ENCODE measurements around the gene TPSAB1.
"Not testable (repeated sequence)": the region's sequence is repeated elsewhere in the genome, so short reads cannot be mapped to it uniquely, and the experiment has no call there.

Gene TPSAB1
- 0 reads per million in 9 experiments for total RNA-seq

DNA sequence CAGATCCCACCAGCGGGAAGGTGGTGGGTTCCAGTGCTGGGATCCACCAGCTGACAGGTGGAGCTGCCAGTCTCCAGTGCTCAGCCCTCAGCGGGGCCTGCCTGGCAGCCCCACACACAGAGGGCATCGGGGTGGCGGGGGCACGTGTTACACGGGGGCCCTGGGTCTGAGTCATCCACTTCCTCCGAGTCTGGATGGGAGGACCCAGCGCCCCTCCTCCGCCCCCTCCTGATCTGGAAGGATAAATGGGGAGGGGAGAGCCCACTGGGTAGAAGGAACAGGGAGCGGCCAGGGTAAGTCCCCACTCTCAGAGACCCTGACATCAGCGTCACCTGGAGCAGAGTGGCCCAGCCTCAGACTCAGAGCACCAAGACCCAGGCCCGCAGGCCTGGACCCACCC is at the start of gene TPSAB1:
Gene TPSAB1, plus strand, starts transcription at position 270 of the 400 bp plus-strand sequence. CDS start 234 bp downstream, outside the sequence.
- ATAC-seq (replicated peaks); H3K4me3 Mint-ChIP-seq; H3K27ac Mint-ChIP-seq; H3K4me1 Mint-ChIP-seq (ENCODE audit: low read depth in 2 of 2); H3K36me3 Mint-ChIP-seq (ENCODE audit: insufficient read depth); DNase-seq; H3K9me3 Mint-ChIP-seq: not testable (repeated sequence)
- H3K27me3 Mint-ChIP-seq = peaks cover 4 to 14% of the 10 kb centered on the region in 2 donors

DNA sequence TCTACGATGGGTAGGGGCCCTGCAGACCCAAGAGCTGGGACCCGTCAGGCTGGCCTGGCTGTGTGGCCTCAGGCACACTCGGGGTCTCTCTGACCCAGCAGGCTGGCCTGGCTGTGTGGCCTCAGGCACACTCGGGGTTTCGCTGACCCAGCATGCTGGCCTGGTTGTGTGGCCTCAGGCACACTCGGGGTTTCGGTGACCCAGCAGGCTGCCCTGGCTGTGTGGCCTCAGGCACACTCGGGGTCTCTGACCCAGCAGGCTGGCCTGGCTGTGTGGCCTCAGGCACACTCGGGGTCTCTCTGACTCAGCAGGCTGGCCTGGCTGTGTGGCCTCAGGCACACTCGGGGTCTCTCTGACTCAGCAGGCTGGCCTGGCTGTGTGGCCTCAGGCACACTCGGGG is 49.7 kb upstream of the TPSAB1 start:
- H3K4me3 Mint-ChIP-seq; ATAC-seq (replicated peaks); H3K27ac Mint-ChIP-seq; DNase-seq; H3K9me3 Mint-ChIP-seq; H3K36me3 Mint-ChIP-seq (ENCODE audit: insufficient read depth); H3K4me1 Mint-ChIP-seq (ENCODE audit: low read depth in 2 of 2): not testable (repeated sequence)
- peaks cover 11 to 28% of the 10 kb centered on the region in 2 donors for H3K27me3 Mint-ChIP-seq

DNA sequence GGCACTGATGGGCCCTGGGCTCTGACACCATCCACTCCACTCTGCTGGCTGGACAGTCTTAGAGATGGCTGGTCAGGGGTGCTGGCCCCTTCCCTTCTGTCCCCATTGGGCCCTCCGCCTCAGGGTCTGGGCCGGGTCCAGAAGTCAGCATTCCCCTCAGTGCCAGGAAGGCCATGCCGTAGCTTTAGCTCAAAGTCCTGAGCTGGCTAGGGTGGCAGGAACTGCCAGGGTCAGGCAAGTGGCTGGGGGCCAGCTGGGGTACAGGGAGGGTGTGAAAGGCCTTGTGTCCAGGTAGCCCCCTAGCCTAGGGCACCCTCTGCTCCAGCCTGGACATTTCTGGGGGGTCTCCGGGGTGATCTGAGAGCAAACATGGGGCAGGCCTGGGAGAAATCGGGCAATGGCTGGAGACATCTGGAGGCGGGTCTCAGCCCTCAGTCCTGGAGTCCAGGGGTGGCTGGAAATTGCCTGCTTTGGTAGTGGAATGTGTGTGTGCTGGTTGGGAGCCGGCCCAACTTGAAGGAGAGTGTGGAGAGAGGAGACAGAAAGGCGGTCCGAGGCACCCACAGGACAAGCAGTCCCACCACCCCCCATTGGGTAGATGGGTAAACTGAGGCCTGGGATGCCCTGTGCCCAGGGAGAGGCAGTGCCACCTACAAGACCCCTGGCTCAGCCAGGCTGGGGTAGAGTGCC is 48.0 kb upstream of the TPSAB1 start:
- H3K9me3 Mint-ChIP-seq = no peaks in the 10 kb centered on the region
- no peaks in the 10 kb centered on the region for H3K4me1 Mint-ChIP-seq (ENCODE audit: low read depth in 2 of 2)
- H3K27me3 Mint-ChIP-seq = peaks cover 11 to 25% of the 10 kb centered on the region in 2 donors
- H3K36me3 Mint-ChIP-seq (ENCODE audit: insufficient read depth) = peaks cover 8% of the 10 kb centered on the region
- H3K27ac Mint-ChIP-seq = no peak overlapping the region
- H3K4me3 Mint-ChIP-seq = no peak overlapping the region
- no peak for DNase-seq
- ATAC-seq (replicated peaks) = no peak

DNA sequence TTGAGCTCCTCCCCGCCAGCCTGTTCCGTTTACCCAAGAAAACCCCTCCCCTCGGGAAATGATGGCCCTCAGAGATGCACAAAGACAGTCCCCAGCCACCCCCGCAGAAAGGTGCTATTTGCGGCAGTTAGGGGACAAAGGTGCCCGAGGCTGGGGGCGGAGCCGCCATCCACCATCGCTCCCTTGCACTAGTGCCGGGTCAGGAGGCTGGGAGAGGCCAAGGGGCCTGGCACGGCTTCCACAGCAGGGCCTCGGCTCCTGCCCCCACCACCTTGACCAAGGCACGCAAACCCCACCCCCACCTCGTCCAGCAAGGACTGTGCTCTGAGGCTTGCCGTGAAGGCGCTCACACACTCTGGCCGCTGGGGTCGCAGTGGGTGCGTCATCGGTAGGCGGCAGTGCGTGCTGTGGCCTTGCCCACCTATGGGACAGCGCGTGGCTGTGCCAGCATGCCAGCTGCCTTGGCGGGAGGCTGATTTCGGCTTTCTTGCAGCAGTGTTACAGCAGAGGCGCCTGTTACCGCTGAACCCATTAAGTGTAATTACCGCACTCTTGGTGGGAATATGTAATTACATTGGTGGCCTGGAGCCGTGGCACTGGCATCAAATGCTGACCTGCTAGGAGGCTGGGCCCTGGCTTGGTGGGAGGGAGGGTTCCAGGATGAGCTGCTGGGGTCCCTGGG is 47.2 kb upstream of the TPSAB1 start:
- H3K4me3 Mint-ChIP-seq = no peak overlapping the region

DNA sequence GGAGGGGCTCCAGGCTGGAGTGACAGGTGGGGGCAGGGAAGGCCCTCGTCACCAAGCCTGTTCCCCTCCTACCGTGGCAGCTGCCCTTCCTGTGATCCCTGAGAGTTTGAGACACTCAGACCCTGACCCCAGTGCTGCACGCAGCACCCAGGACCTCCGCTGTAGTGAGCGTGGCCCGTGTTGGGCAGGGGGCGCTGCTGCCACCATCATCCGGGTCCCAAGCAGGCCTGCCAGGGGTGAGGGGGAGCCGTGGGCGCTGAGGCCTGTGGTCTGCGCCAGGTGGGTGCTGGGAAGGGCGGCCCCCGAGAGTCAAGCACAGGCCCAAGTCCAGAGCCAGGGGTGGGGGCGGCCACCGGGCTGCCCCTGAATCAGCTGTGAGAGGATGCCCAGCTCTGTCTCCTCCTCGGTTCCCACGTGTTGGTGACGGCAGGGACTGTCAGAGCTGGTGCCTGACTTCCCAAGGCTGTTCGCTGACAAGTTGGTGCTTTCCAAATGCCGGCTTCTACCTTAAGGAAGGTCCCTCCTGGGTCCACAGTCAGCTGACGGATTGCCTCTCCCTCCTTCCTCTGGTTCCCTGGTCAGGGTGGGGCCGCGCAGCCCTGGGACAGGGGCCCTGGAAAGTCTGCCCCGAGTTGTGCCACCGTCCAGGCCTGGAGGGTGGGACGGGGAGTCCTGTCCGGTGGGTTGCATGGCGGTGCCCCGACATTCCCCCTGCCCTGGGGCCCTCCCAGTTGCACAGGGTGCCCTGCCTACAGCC is 46.5 kb upstream of the TPSAB1 start:
- H3K4me1 Mint-ChIP-seq (ENCODE audit: low read depth in 2 of 2) = no peaks in the 10 kb centered on the region
- DNase-seq = no peak
- H3K27ac Mint-ChIP-seq = no peak overlapping the region
- H3K4me3 Mint-ChIP-seq = no peak overlapping the region
- H3K36me3 Mint-ChIP-seq (ENCODE audit: insufficient read depth) = peaks cover 1% of the 10 kb centered on the region
- ATAC-seq (replicated peaks) = no peak
- no peaks in the 10 kb centered on the region for H3K9me3 Mint-ChIP-seq
- peaks cover 9 to 14% of the 10 kb centered on the region in 2 donors for H3K27me3 Mint-ChIP-seq

More for the DNA sequence above, 47.2 kb upstream of the TPSAB1 start:
- Mint-ChIP-seq H3K27ac (no peak overlapping the region), H3K9me3 (no peaks in the 10 kb centered on the region), H3K27me3 (peaks cover 11 to 18% of the 10 kb centered on the region in 2 donors), H3K36me3 (ENCODE audit: insufficient read depth) (peaks cover 6% of the 10 kb centered on the region), H3K4me1 (ENCODE audit: low read depth in 2 of 2) (no peaks in the 10 kb centered on the region)
- no peak for DNase-seq
- no peak for ATAC-seq (replicated peaks)

DNA sequence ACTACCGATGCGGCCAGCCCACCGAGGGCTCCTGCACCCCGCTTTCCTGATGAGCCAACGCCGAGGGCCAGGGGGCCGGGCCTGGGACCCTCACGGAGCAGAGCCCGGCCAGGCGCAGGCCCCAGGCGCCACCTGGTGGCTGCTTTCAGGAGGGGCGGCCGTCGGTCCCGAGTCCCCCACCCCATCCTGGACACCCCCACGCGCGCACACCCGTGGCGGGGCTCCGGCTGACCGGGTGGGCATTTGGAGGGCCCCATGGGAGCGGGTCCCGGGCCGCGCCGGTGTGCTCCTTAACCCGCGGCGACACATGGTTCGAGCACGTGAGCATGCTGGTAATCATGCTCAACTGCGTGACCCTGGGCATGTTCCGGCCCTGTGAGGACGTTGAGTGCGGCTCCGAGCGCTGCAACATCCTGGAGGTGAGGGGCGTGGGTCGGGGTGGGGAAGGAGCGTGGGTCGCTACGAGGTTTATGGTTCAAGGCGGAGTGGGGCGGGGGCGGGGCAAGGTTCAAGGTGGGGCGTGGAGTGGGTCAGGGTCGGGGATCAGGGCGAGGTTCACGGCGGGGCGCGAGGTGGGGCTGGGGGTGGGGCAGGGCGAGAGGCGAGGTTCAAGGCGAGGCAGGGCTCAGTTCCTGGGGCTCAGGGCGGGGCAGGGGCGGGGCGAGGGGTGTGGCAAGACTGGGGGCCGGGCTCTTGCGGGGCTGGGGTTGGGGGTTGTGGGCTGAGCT is 45.7 kb upstream of the TPSAB1 start:
- peaks cover 6 to 9% of the 10 kb centered on the region in 2 donors for H3K27me3 Mint-ChIP-seq
- no peaks in the 10 kb centered on the region for H3K36me3 Mint-ChIP-seq (ENCODE audit: insufficient read depth)
- H3K9me3 Mint-ChIP-seq = no peaks in the 10 kb centered on the region
- H3K4me3 Mint-ChIP-seq = no peak overlapping the region
- no peak overlapping the region for H3K27ac Mint-ChIP-seq
- ATAC-seq (replicated peaks) (no peak), DNase-seq (no peak)
- H3K4me1 Mint-ChIP-seq (ENCODE audit: low read depth in 2 of 2) = peaks cover 0 to 2% of the 10 kb centered on the region in 2 donors

DNA sequence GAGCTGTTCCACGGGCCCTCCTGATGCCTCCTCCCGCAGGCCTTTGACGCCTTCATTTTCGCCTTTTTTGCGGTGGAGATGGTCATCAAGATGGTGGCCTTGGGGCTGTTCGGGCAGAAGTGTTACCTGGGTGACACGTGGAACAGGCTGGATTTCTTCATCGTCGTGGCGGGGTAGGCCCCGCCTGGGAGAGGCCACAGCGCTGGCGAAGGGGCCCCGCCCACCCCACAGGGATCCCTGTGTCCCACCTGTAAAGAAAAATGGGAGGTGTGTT is 45.2 kb upstream of the TPSAB1 start:
- DNase-seq = no peak
- Mint-ChIP-seq H3K27me3 (peaks cover 6 to 9% of the 10 kb centered on the region in 2 donors), H3K27ac (no peak overlapping the region), H3K4me3 (no peak overlapping the region), H3K36me3 (ENCODE audit: insufficient read depth) (no peaks in the 10 kb centered on the region), H3K4me1 (ENCODE audit: low read depth in 2 of 2) (peaks cover 0 to 3% of the 10 kb centered on the region in 2 donors), H3K9me3 (no peaks in the 10 kb centered on the region)
- no peak for ATAC-seq (replicated peaks)

DNA sequence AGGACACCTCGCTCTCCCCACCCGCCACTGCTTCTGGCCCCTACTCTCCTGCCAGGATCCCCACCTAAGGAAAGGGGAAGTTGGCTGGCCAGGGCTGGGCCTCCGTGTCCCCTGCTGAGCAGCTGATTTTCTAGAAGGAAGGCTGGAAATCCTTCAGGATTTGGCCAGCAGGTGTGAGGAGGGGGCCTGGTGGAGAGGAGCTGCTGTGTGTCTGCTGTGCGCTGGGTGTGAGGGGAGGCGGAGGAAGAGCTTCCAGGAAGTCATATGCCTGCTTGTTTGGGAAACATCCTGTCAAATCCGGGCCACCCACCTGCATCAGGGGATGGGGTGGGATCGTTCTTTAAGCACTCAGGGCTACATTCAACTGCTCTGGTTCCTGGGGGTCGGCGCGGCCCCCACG is 44.0 kb upstream of the TPSAB1 start:
- Mint-ChIP-seq H3K4me3 (no peak overlapping the region), H3K4me1 (ENCODE audit: low read depth in 2 of 2) (peaks cover 0 to 3% of the 10 kb centered on the region in 2 donors), H3K9me3 (no peaks in the 10 kb centered on the region), H3K27ac (no peak overlapping the region), H3K36me3 (ENCODE audit: insufficient read depth) (no peaks in the 10 kb centered on the region), H3K27me3 (peaks cover 6 to 9% of the 10 kb centered on the region in 2 donors)
- no peak for ATAC-seq (replicated peaks)
- no peak for DNase-seq

DNA sequence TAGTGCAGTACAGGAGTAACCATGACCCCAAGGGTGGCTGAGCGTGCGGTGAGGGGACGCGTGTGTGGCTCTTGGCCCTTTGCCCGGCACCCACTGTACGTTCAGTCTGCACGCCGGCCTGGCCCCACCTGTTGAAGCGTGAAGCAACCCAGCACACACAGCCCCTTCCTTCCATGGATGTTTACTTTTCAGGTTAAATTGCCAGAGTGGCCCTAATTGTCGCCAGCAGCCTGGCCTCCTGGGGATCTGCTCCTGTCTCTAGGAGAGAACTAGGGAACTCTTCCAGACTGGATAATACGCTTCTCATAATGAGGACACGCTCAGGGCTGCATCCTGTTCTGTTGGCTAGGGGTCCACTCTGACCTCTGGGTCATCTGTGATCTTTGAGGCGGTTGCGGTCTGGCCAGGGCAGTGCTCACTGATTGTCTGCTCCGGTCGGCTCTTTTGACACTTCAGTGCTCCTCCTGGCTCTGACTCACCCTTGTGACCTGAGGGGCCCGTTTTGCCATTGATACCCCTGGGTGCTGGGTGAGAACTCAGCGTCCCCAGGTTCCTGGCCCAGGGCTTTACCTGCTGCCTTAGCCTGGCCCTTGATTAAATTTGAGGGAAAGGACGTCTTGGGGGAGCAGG is 43.2 kb upstream of the TPSAB1 start:
- no peak overlapping the region for H3K4me3 Mint-ChIP-seq
- peaks cover 6 to 7% of the 10 kb centered on the region in 2 donors for H3K27me3 Mint-ChIP-seq
- H3K27ac Mint-ChIP-seq = no peak overlapping the region
- H3K4me1 Mint-ChIP-seq (ENCODE audit: low read depth in 2 of 2) = peaks cover 0 to 3% of the 10 kb centered on the region in 2 donors
- no peaks in the 10 kb centered on the region for H3K9me3 Mint-ChIP-seq
- ATAC-seq (replicated peaks) (no peak), DNase-seq (no peak)
- no peaks in the 10 kb centered on the region for H3K36me3 Mint-ChIP-seq (ENCODE audit: insufficient read depth)

DNA sequence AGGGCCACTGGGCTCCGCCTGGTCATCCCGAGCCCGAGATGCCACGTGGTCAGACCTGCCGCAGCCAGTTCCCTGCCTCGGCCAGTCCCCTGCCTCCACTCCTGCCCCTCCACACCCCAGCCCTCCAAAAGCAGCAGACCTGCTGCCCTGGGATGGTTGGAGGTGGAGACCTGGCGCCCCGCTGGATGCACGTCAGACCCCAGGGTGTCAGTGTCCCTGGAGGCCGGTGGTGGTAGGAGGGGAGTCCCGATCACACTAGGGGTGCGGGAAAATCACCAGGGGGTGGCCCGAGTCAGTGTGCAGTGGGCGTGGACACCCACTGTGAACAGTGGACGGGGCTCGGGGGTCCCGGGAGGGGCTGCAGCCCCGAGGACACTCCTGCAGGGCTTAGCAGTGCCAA is 42.3 kb upstream of the TPSAB1 start:
- peaks cover 0 to 3% of the 10 kb centered on the region in 2 donors for H3K4me1 Mint-ChIP-seq (ENCODE audit: low read depth in 2 of 2)
- ATAC-seq (replicated peaks) (no peak), DNase-seq (no peak)
- H3K9me3 Mint-ChIP-seq = no peaks in the 10 kb centered on the region
- no peaks in the 10 kb centered on the region for H3K27me3 Mint-ChIP-seq
- H3K36me3 Mint-ChIP-seq (ENCODE audit: insufficient read depth) = no peaks in the 10 kb centered on the region
- H3K4me3 Mint-ChIP-seq = no peak overlapping the region
- no peak overlapping the region for H3K27ac Mint-ChIP-seq

DNA sequence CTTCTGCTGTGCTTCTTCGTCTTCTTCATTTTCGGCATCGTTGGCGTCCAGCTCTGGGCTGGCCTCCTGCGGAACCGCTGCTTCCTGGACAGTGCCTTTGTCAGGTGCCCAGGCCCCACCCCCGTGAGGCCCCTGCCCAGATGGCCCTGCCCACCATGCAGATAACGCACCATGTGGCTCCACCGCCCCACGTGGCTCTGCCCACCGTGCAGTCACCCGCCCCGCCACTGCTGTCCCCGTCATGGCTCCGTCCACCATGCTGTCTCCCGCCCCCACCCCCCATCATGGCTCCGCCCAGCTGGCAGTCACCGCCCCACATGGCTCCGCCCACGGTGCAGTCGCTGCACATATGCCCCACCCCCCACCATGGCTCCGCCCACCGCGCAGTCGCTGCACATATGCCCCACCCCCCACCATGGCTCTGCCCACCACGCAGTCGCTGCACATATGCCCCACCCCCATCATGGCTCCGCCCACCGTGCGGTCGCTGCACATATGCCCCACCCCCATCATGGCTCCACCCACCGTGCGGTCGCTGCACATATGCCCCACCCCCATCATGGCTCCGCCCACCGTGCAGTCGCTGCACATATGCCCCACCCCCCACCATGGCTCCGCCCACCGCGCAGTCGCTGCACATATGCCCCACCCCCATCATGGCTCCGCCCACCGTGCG is 41.7 kb upstream of the TPSAB1 start:
- not testable (repeated sequence) for ATAC-seq (replicated peaks); DNase-seq; H3K4me1 Mint-ChIP-seq (ENCODE audit: low read depth in 2 of 2); H3K4me3 Mint-ChIP-seq; H3K36me3 Mint-ChIP-seq (ENCODE audit: insufficient read depth); H3K27ac Mint-ChIP-seq; H3K9me3 Mint-ChIP-seq; H3K27me3 Mint-ChIP-seq

DNA sequence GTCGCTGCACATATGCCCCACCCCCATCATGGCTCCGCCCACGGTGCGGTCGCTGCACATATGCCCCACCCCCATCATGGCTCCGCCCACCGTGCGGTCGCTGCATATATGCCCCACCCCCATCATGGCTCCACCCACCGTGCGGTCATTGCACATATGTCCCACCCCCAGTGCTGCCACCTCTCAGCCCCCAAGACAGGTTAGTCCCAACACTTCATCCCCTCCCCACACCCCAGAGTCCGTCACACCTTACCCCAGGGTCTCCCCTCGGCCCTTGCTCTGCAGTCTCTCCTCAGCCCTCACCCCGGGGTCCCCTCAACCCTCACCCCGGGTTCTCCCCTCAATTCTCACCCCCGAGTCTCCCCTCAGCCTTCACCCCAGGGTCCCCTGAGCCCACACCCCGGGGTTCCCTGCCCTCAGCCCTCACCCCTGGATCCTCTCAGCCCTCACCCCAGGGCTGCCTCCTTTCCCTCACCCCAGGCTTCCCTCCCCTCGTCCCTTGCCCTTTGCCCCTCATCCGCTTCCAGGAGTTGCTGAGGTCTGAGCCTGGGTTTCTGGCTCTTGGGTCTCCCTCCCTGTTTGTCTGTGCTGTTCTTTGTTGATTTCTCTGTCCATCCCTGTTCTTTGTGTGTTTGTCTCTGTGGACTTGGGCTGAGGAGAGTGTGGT is 41.0 kb upstream of the TPSAB1 start:
- no peaks in the 10 kb centered on the region for H3K27me3 Mint-ChIP-seq
- H3K4me1 Mint-ChIP-seq (ENCODE audit: low read depth in 2 of 2) = peaks cover 0 to 3% of the 10 kb centered on the region in 2 donors
- H3K36me3 Mint-ChIP-seq (ENCODE audit: insufficient read depth) = no peaks in the 10 kb centered on the region
- DNase-seq = no peak
- no peaks in the 10 kb centered on the region for H3K9me3 Mint-ChIP-seq
- H3K27ac Mint-ChIP-seq = peak overlapping the region in 1 of 2 donors; percentile 9
- no peak overlapping the region for H3K4me3 Mint-ChIP-seq
- ATAC-seq (replicated peaks) = no peak

Data from effector memory CD8-positive, alpha-beta T cell (primary cell).